ENCODE measurements around the gene KHK.

DNA sequence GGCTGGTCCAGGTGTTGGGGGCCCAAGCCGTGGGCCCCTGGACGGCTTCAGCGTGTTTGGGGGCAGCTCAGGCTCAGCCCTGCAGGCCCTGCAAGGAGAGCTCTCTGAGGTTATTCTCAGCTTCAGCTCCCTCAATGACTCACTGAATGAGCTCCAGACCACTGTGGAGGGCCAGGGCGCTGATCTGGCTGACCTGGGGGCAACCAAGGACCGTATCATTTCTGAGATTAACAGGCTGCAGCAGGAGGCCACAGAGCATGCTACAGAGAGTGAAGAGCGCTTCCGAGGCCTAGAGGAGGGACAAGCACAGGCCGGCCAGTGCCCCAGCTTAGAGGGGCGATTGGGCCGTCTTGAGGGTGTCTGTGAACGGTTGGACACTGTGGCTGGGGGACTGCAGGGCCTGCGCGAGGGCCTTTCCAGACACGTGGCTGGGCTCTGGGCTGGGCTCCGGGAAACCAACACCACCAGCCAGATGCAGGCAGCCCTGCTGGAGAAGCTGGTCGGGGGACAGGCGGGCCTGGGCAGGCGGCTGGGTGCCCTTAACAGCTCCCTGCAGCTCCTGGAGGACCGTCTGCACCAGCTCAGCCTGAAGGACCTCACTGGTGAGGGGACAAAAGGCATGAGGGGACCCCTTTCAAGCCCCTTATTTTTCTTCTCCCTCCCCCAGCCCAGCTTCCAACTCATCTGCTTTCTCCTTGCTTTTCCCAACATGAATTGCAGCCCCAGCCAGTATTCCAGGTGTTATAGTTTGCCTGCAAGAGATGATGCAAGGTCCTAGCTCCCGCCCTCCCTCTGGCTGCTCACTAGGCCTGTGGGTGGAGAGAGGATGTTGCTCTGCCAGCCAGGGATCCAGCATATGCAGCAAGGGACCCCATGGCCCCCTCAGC lies 2.9 kb upstream of the KHK start:
- TF ChIP-seq ZNF449 (tag by site-specific recombination; IDR thresholded peaks at IDR 0.05), result 0 out of 2 replicates have a peak, but pooled peaks have one; percentile 34
- TF ChIP-seq GFI1B (tag by site-specific recombination; IDR thresholded peaks at IDR 0.05), result no peak
- TF ChIP-seq, protein P1, sequence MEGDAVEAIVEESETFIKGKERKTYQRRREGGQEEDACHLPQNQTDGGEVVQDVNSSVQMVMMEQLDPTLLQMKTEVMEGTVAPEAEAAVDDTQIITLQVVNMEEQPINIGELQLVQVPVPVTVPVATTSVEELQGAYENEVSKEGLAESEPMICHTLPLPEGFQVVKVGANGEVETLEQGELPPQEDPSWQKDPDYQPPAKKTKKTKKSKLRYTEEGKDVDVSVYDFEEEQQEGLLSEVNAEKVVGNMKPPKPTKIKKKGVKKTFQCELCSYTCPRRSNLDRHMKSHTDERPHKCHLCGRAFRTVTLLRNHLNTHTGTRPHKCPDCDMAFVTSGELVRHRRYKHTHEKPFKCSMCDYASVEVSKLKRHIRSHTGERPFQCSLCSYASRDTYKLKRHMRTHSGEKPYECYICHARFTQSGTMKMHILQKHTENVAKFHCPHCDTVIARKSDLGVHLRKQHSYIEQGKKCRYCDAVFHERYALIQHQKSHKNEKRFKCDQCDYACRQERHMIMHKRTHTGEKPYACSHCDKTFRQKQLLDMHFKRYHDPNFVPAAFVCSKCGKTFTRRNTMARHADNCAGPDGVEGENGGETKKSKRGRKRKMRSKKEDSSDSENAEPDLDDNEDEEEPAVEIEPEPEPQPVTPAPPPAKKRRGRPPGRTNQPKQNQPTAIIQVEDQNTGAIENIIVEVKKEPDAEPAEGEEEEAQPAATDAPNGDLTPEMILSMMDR (tag by site-specific recombination; IDR thresholded peaks at IDR 0.05), result no peak
